Skeletal muscle cell (primary cell): ENCODE data around the gene IFI35.
"Not testable (repeated sequence)": the region's sequence is repeated elsewhere in the genome, so short reads cannot be mapped to it uniquely, and the experiment has no call there.

Experiments used
- DNase-seq: peaks from one replicate; pipeline ENCODE4 v3.0.0-alpha.2; 2010; ENCODE audit warnings: low read depth
- H3K4me3 ChIP-seq: 2 replicates; pipeline ENCODE4 v1.5.1; 2011; ENCODE audit warnings: low read depth, mild to moderate bottlenecking, control low read depth, low read length, moderate library complexity

IFI35 gene

DNA sequence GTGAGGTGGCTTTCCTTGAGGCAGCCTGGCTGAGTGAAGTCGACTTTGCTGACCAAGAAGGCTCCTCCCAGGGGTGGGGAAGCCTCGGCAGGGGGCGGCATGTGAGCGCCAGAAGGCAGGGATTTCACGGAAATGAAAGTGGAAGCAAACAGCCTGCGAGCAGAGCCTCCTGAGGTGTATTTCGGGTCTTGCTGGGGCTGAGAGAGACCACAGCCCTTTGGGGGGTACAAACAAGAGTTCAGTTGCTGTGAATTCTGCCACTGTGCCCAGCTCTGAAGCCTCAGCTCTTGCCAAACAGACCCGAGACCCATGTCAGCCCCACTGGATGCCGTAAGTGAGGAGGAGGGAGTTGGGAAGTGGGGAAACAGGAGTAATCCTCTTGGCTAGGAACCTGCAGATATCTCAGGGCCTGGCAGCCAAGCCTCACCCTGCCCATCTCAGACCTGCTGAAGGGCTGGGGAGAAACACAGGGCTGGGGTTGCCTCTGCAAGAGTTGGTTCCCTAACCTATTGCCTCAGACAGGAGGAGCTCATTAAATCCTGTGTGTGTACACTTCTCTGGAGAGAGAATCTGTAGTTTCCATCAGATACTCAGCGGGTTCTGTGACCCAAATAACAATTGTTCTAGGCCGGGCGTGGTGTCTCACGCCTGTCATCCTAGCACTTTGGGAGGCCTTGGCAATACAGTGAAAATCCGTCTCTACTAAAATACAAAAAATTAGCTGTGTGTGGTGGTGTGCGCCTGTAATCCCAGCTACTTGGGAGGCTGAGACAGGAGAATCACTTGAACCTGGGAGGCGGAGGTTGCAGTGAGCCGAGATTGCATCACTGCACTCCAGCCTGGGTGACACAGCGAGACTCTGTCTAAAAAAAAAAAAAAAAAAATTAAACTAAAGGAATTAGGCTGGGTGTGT is at the start of gene IFI35:
IFI35 (plus strand) TSS at position 146 of the 913 bp plus-strand sequence; CDS start at position 310, 164 bp downstream.
- peak within 1 kb of the TSS; percentile 62 for H3K4me3 ChIP-seq
- DNase-seq = peak; percentile 56

DNA sequence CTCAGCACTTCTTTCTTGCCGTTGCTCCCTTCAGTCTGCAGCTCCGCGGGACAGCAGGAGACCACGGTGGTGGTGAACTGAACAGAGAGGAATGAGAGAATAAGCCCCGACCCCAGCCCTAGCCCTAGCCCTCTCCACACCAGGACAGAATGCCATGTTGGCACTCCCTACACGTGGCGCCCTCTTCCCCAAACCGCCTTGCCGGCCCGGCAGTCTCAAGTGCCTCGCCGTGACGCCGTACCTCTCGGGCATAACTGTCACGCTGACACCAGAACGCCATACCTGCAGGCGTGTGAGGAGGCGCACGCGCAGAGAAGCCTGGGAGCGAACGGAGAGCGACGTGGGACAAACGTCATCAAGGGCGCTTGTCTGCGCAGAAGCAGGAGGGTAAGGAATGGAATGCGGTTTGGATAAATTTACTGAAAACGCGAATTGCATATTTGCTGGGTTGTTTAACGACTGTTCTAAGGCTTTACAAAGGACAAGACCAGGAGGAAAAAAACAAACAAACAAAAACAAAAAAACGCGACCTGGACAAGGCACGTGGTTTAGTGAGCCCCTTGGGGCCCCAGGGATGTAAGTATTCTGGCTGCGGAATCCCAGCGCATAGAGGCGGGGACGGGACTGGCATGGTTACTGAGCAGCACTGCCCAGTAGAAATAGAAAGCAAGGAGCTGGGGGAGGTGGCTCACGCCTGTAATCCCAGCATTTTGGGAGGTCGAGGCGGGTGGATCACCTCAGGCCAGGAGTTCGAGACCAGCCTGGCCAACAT is 42.2 kb upstream of the IFI35 start, which contains the start of gene AARSD1:
AARSD1 (minus strand) TSS at position 294 of the 772 bp plus-strand sequence; CDS start at position 280, 14 bp downstream.
- DNase-seq = peak; percentile 80
- H3K4me3 ChIP-seq = peak within 1 kb of the TSS; percentile 93

DNA sequence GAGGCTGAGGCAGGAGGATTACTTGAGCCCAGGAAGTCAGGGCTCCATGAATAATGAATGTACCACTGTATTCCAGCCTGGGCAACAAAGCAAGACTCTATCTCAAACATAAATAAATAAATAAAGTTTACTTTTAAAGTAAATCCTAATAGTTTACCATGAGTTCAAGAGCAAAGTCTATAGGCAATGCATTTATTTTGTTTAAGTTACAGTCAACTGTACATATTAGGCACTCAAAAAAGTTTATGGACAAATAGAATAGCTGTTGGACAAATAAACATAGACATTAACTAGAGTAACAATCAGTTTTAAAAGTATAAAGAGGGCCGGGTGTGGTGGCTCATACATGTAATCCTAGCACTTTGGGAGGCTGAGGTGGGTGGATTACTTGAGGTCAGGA is 38.7 kb upstream of the IFI35 start:
- DNase-seq = no peak
- H3K4me3 ChIP-seq = no peak overlapping the region

DNA sequence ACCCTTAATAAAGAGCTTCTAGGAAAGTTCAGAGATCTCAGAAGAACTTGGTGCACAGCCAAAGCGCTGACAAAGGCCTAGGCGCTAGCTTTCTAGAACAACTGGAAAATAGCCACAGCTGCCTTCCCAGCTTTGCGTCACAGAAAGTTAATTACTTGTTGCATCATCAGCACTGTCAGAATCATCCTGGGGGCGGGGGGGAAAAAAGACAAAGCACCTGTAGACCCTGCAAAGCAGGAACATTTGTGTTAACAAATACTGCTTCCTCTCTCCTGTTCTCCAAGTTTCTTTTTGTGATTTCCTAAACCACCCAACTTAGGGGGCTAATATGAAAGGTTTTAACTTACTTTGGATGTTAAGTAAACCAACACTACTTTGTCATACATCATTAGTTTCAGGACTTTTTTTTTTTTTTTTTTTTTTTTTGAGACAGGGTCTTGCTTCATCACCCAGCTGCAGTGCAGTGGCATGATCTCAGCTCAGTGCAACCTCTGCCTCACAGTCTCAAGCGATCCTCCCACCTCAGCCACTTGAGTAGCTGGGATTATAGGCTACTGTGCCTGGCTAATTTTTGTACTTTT is 37.5 kb upstream of the IFI35 start:
- no peak overlapping the region for H3K4me3 ChIP-seq
- DNase-seq = peak; percentile 12

DNA sequence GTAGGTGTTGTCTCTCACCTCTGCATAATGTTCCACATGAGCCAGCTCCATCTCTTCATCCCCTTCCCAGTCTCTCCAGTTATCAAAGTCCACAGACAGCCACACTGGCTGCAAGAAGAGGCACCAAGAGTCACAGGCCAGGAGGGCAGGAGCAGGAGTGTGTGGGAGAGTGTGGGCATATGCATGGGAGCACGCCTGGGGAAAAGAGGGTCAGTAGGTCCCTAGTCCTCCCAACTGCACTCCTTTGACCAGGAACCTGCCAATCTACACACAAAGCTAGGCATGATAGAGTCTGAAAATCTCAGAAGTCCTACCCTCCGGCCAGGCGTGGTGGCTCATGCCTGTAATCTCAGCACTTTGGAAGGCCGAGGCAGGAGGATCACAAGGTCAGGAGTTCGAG is 35.0 kb upstream of the IFI35 start:
- H3K4me3 ChIP-seq = no peak overlapping the region

DNA sequence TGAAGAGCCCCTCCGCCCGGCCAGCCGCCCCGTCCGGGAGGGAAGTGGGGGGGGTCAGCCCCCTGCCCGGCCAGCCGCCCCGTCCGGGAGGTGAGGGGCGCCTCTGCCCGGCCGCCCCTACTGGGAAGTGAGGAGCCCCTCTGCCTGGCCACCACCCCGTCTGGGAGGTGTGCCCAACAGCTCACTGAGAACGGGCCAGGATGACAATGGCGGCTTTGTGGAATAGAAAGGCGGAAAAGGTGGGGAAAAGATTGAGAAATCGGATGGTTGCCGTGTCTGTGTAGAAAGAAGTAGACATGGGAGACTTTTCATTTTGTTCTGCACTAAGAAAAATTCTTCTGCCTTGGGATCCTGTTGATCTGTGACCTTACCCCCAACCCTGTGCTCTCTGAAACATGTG is 33.3 kb upstream of the IFI35 start:
- not testable (repeated sequence) for DNase-seq, H3K4me3 ChIP-seq

More for the DNA sequence above, 35.0 kb upstream of the IFI35 start:
- DNase-seq = no peak

DNA sequence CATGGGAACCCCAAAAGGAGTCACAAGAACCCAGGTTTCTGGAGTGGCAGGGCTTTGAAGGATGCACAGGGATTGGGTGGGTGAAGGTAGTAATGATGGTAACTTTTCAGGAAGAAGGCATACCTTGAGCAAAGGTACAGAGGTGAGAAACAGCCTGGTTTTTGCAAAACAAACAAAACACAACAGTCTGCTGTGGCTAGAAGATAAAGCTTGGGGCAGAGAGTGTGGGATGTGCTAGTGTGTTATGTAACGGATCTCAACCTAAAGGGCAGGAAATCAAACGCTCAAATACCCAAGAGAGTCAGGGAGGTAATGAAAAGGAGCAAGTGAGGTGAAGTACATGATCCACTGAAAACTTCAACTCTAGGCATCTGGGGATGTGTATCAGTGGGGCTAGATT is 31.3 kb upstream of the IFI35 start:
- no peak overlapping the region for H3K4me3 ChIP-seq
- no peak for DNase-seq

DNA sequence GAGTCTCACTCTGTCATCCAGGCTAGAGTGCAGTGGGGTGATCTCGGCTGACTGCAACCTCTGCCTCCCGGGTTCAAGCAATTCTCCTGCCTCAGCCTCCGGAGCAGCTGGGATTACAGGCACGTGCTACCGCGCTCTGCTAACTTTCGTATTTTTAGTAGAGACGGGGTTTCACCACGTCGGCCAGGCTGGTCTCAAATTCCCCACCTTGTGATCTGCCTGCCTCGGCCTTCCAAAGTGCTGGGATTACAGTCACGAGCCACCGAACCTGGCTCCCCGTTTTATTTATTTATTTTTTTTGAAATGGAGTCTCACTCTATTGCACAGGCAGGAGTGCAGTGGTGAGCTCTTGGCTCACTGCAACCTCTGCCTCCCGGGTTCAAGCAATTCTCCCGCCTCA is 30.9 kb upstream of the IFI35 start:
- DNase-seq = not testable (repeated sequence)

DNA sequence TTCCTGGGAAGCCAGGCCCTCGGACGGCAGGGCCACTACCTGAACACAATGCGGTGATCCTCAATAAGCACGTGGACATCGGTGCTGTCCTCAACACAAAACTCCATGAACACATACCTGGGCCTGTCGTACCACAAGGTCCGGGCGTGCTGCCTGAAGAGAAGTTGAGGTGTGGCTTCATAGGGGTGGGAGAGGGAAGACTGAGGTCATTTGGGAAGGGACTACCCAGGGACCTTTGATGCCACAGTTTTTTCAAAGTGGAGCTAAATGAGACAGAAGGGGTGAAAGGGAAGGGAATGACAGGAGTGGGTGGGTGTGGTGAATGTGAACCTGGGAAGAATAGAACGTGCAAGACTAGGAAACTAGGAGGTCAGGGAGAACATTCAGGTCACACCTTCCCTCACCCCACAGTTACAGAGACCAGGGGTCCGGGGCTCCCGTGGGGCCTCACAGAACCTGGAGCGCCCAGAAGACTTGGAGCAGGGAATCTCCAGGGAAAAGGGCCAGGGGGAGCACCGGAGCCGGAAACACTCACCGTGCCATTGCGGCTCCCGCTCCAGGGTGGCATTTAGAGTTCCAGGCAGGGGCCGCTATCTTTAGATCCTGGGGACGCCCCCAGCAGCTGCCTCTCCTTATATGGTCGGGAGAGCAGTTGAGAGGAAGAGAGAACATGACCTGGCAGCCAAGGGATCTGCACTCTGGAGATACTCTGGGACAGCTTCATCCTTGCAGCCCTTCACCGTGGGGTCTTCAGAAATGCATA is 26.9 kb upstream of the IFI35 start, which contains the start of gene PTGES3L:
PTGES3L (minus strand) TSS at position 570 of the 763 bp plus-strand sequence; CDS start at position 543, 27 bp downstream.
- no peak for DNase-seq

More for the DNA sequence above, 30.9 kb upstream of the IFI35 start:
- not testable (repeated sequence) for H3K4me3 ChIP-seq

DNA sequence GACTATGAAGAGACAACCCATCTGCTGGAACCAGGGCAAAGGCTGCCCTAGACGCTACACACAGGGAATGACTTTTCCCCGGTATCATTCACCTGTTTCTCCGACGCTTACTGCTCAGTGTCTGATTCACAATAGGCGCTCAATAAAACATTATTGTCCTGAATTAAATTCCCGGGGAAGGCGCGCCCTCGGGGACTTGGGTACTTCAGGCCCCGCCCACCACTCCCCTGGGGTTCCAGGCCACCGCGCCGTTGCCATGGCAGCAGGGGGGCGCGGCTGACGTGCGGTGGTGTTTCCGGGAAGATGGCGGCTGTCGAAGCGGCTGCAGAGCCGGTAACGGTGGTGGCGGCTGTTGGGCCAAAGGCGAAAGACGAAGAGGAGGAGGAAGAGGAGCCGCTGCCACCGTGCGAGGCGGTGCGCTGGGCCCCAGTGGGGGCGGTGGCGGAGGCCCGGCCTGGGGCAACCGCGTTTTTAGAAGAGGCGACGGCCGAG is 26.3 kb upstream of the IFI35 start, which contains the start of gene RUNDC1:
RUNDC1 (plus strand) TSS at position 292 of the 492 bp plus-strand sequence; CDS start at position 304, 12 bp downstream.
- peak within 1 kb of the TSS; percentile 85 for H3K4me3 ChIP-seq
- DNase-seq = no peak

More for the DNA sequence above, 26.9 kb upstream of the IFI35 start, which contains the start of gene PTGES3L:
- H3K4me3 ChIP-seq = peak within 1 kb of the TSS; percentile 85

DNA sequence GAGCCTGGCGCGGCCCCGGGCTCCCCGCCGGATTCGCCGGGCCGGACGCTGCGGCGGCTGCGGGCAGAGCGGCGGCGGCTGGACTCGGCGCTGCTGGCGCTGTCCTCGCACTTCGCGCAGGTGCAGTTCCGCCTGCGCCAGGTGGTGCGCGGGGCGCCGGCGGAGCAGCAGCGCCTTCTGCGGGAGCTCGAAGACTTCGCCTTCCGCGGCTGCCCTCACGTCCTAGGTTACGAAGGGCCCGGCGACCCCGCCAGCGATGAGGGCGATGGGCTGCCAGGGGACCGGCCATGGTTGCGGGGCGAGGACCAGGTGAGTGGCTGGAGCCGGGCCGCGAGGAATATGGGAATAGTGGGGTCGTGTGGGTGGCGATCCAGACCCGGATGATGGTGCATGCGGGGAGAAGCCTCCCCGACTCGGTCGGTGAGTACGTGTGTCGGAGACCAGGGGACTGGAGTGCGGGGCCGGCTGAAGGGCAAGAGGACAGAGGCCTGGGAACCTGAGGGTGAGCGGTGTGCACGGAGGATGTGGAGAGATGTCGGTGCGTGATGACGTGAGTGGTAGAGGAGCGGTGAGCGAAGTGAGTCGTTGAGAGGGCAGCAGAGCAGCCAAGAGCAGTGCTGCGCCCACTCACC is 25.7 kb upstream of the IFI35 start:
- no peak for DNase-seq
- H3K4me3 ChIP-seq = peak overlapping the region; percentile 85

DNA sequence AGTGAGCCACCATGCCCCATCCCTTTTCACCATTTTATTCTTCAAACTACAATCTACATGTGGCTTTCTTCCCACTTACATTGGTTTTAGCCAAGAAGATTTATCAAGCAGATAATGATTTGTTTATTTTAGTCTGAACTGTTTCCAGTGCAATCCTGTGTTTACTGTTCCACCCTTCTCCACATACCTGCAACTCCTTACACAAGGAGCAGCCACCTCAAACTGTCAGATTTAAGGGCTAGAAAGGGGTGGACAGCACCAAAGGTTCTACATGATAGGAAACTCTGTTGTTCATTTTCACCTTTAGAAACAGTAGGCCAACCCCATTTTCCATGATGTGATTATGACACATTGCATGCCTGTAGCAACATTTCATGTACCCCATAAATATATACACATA is 24.3 kb upstream of the IFI35 start:
- DNase-seq = no peak
- H3K4me3 ChIP-seq = no peak overlapping the region

DNA sequence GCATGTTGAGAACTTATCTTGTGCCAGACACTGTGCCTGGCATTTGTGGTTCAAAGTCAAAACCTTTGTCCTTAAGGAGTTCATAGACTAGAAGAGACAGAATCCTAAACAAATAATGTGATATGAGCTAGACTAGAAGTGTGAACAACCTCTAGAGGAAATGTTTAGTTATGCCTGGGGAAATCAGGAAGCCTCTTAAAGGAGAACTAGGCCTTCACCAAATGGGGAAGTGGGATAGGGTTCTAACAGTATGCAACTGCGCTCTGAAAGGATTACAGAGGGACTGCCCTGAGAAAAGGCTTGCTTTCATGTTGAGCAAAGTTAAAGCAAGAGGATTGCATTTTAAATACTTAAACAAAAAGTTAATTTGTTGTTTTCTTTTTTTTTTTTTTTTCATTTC is 21.4 kb upstream of the IFI35 start:
- no peak for DNase-seq

DNA sequence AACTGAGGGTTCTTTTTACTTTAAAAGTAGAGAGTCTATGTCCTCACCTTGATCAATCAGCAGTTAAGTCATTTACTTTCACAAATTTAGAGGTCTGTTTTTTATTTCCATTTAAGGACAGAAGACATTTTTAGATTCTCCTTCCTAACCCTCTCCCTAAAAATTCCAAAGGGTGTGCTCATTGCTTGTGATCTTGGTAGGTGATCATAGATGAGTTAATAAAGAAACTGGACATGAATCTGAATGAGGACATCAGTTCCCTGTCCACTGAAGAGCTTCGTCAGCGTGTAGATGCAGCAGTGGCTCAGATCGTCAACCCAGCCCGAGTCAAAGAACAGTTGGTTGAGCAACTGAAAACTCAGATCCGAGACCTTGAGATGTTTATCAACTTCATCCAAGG is 17.4 kb upstream of the IFI35 start:
- no peak overlapping the region for H3K4me3 ChIP-seq
- no peak for DNase-seq

More for the DNA sequence above, 21.4 kb upstream of the IFI35 start:
- no peak overlapping the region for H3K4me3 ChIP-seq

DNA sequence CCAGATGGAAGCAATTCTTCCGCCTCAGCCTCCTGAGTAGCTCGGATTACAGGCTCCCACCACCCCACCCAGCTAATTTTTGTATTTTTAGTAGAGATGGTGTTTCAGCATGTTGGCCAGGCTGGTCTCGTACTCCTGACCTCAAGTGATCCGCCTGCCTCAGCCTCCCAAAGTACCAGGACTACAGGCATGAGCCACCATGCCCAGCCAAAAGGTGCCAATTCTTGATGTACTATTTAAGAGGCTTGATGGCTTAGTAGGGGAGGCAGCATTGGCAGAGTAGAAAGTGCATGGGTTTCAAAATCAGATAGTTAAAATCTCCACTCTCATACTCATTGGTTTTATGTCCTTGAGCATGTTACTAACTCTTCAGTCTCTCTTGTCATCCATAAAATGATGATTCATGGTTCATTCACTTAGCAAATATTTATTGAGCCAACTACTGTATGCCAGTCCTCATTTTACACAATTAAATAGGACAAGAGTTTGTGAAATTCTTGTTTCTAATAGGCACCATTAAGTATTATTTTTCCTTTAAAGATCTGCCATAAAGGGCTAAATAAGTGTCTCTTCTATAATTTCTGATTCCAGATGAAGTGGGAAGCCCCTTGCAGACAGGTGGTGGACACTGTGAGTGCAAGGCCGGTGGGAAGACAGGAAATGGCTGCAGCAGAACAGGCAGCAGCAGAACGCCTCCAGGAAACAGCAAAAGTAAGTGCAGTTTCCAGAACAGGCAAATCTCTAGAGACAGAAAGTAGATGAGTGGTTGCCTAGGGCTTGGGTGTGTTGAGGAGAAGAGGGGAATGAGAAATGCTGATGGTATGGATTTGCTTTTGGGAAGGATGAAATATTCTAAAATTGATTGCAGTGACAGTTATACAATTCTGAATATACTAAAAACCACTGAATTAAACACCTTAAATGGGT is 16.6 kb upstream of the IFI35 start:
- no peak overlapping the region for H3K4me3 ChIP-seq
- DNase-seq = no peak

DNA sequence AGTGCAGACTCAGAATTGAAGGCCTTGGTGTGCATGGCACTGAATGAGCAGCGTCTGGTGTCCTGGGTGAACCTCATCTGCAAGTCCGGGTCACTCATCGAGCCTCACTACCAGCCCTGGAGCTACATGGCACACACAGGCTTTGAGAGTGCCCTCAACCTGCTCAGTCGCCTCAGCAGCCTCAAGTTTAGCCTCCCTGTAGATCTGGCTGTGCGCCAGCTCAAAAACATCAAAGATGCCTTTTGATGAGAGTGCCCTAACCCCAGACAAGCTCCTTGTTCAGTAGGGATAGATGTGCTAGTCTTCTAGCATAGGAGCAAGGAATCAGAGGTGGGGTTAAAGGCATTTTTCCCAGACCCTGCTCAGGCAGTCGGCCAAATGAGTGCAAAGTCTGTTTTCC is 15.1 kb upstream of the IFI35 start:
- no peak overlapping the region for H3K4me3 ChIP-seq
- DNase-seq = no peak

DNA sequence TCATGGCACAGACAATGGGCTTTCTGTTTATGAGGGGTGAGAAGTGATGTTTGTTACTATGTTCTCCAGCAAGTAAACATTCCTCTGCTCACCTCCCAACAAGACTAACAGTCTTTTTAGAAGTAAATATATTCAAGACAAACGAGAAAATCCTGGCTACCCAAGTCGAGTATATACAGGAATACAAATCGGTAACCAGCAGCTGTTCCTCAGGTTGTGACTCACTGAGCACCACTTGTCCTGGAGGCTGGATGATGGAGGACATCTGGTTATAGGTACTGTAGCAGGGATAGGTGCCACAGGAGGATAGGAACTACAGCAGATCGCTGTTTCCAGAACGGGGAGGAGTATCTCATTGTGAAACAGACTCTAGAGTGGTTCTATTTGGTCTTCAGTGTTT is 13.7 kb upstream of the IFI35 start:
- DNase-seq = no peak
- no peak overlapping the region for H3K4me3 ChIP-seq
